Ascending aorta (tissue), 2 donors: ENCODE measurements around the gene TNIK. TPM values are rescaled to one million over a fixed set of nuclear protein-coding genes. Genes with fewer than 3 reads are reported as not detected.
A peak's percentile ranks its signal among the peaks of the same experiment; 100 is the strongest.

ENCODE experiments used
- DNase-seq, 2 donors: peaks; one replicate each; pipeline ENCODE4 v3.0.0-alpha.2; 2019; ENCODE audit warnings: low spot score in 2 of 2
- H3K27ac ChIP-seq, 2 donors: fragments of 200-600 bp; sonication (generic); one replicate each; pipeline ENCODE4 v1.5.1; 2016 to 2017; ENCODE audit warnings: mild to moderate bottlenecking in 1 of 2
- H3K27me3 ChIP-seq: fragments of 200-600 bp; sonication (generic); one replicate; pipeline ENCODE4 v1.5.1; 2017
- H3K36me3 ChIP-seq, 2 donors: fragments of 200-600 bp; sonication (generic); one replicate each; pipeline ENCODE4 v1.5.1; 2016
- H3K4me1 ChIP-seq, 2 donors: fragments of 200-600 bp; sonication (generic); one replicate each; pipeline ENCODE4 v1.5.1; 2016 to 2017; ENCODE audit warnings: mild to moderate bottlenecking in 1 of 2
- H3K4me3 ChIP-seq, 2 donors: fragments of 200-600 bp; sonication (generic); one replicate each; pipeline ENCODE4 v1.5.1; 2016 to 2017; ENCODE audit warnings: mild to moderate bottlenecking in 1 of 2
- H3K9me3 ChIP-seq, 2 donors: fragments of 200-600 bp; sonication (generic); one replicate each; pipeline ENCODE4 v1.5.1; 2016
- CTCF ChIP-seq, 3 experiments: fragments of 200-600 bp in 2 of 3; fragments of 450-650 bp in 1 of 3; sonication (generic) in 2 of 3; IDR thresholded peaks; one replicate each; pipeline ENCODE4 v1.5.1; 2016 to 2019; ENCODE audit warnings: antibody characterized with exemption in 3 of 3, mild to moderate bottlenecking in 1 of 3, moderate library complexity in 1 of 3
- intact Hi-C: fragments of 100-400 bp; cut with DNase I; formaldehyde crosslinking; loops from one replicate; pipeline ENCODE4 v1.15.1; 2023
- total RNA-seq: library from RNA; depleted of rRNA; stranded (reverse); fragments of >200 nt; gene quantifications from one replicate; pipeline ENCODE4 v1.1.0, GENCODE V29; 2016

The TNIK gene
- total RNA-seq, 1 donor from 2014 or later = 0.75 TPM

- H3K27ac ChIP-seq = no peak overlapping the region
- H3K4me1 ChIP-seq = peaks cover 0 to 4% of the 10 kb centered on the region in 2 donors
- no peaks in the 10 kb centered on the region for H3K27me3 ChIP-seq
- no peaks in the 10 kb centered on the region for H3K36me3 ChIP-seq
- intact Hi-C loops = no loop called here
- H3K9me3 ChIP-seq = no peaks in the 10 kb centered on the region
- H3K4me3 ChIP-seq = no peak overlapping the region
- no peak for DNase-seq
- TF ChIP-seq CTCF (IDR thresholded peaks at IDR 0.05) = no peak
Measured at GRCh38 chr3:171456765-171457606, 3.2 kb downstream of the TNIK start.

DNA sequence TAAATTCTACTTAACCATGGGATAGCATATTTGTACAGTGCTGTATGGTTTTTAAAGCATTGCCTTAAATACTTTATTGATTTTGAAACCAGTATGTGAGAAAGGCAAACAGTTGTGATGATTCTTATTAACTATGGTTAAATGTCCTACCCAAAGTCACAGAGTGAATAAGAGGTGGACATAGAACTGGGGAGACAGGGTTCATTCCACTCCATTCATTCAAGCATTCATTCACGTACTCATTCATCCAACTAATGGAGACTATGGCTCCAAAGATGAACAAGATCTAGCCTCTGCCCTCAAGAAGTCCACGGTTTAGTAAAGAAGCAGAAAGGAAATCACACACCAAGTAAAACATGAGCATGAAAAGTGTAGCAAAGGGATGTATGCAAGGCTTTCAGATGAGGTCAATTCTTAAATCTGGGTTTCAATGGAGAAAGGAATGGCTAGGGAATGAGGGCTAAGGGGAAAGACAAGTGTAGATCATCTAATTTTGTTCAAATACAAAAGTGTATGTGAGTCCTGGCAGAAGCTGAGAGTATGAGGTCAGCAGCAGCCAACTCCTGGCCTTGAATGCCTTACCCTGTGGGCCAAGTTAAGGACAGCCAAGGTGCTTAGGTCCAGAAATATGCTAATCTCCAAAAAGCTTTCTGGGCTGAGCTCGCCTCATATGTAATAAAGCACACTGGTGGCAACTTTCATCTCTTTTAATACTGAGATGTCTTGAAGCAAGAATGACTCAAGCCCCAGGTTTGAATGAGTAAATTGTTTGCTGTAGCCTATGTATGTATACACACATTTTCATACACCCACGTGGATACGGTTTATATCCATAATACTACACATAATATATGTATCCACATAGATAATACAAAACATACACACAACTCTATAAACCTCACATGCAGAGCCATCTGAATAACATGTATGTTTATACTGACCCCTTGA, 4.3 kb downstream of the TNIK start:
- H3K27ac ChIP-seq = no peak overlapping the region
- intact Hi-C loops = no loop called here

DNA sequence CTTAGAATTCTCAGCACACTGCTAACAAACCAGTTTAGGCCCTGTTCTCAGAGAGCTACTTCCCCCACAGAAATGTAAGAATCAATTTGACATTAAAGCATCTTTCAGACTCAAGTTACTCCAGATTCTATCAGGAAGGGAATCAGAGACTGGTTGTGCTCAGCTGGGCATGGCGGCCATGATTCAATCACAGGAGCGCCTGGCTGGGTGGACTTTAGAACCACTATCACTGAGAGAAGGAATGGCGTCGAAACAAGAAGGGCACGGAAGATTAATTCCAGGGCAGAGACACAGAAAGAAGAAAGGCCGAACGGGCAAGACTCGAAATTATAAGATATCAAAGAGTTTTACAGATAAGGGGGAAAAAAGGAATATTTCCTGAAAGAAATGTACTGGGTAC, 6.2 kb downstream of the TNIK start:
- Histone ChIP-seq H3K27ac (no peak overlapping the region), H3K36me3 (no peaks in the 10 kb centered on the region), H3K27me3 (no peaks in the 10 kb centered on the region), H3K4me1 (no peaks in the 10 kb centered on the region), H3K4me3 (no peak overlapping the region), H3K9me3 (no peaks in the 10 kb centered on the region)
- intact Hi-C loops = no loop called here
- DNase-seq = no peak
- TF ChIP-seq CTCF (IDR thresholded peaks at IDR 0.05) = no peak

More for the DNA sequence above, 4.3 kb downstream of the TNIK start:
- Histone ChIP-seq H3K4me3 (no peak overlapping the region), H3K9me3 (no peaks in the 10 kb centered on the region), H3K27me3 (no peaks in the 10 kb centered on the region), H3K4me1 (no peaks in the 10 kb centered on the region), H3K36me3 (no peaks in the 10 kb centered on the region)
- no peak for TF ChIP-seq CTCF (IDR thresholded peaks at IDR 0.05)
- DNase-seq = no peak

DNA sequence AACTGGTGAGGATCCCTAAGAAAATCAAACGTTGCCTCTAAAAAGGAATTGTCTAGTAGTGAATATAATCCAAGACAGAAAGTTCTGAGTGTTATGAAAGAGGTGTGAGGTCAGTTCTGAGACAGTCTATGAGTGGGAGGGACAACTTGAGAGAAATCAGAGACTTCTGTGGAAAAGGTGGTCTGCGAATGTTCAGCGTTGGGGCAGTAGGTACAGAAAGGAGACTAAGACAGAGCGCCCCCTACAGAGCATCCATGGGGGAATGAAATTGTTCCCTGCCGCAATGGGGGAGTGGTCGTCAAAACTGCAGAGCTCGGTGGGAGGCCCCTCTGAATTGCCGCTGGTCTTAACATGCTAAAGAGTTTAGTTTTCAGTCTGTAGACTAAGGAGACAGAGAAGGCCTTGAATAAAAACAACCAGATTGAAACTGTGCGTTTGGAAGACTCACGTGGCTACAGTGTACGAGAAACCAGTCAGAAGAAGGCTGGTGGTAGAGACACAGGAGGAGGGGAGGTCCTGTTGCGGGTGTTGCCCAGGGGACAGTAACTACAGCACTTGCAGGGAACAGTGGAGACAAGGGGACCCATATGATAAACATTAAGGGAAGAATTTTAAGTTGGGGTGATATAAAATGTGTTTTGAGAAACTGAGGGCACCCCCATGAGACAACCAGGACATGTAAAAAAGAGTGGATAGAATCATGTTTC, 6.9 kb downstream of the TNIK start:
- H3K36me3 ChIP-seq = no peaks in the 10 kb centered on the region
- H3K4me1 ChIP-seq = no peaks in the 10 kb centered on the region
- H3K27me3 ChIP-seq = no peaks in the 10 kb centered on the region
- no peak for DNase-seq
- peak in 1 of 3 experiments; percentile 27 for TF ChIP-seq CTCF (IDR thresholded peaks at IDR 0.05)
- no peaks in the 10 kb centered on the region for H3K9me3 ChIP-seq
- H3K27ac ChIP-seq = no peak overlapping the region
- intact Hi-C loops = no loop called here
- no peak overlapping the region for H3K4me3 ChIP-seq

DNA sequence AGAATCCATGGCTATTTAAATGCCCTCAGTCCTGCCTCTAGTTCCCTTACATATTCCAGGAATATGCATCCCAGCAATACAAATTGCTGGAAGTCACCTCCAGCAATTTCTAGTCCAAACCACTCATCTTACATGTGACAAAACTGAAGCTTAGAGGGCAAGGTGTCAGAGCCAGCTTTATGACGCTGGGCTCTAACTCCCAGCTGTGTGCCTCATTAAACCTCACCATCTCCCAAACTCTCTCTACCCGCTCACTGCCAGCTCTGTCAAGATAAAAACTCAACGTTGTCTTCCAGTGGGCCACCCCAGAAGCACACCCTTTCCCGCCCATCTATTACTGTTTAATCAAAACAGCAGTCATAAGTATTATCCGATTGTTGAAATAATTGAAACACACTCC, 7.9 kb downstream of the TNIK start:
- H3K27me3 ChIP-seq = no peaks in the 10 kb centered on the region
- H3K27ac ChIP-seq = no peak overlapping the region
- H3K4me1 ChIP-seq = no peaks in the 10 kb centered on the region
- no peak for DNase-seq
- no peak overlapping the region for H3K4me3 ChIP-seq
- no peaks in the 10 kb centered on the region for H3K9me3 ChIP-seq
- intact Hi-C loops = no loop called here
- no peaks in the 10 kb centered on the region for H3K36me3 ChIP-seq
- no peak for TF ChIP-seq CTCF (IDR thresholded peaks at IDR 0.05)
